BLaER1 (cell line): ENCODE data around the gene ZIC4.

Experiments used
- H3K27ac ChIP-seq: shearing (Covaris generic); formaldehyde crosslinking; 2 replicates; pipeline ENCODE4 v1.8.1; 2022
- H3K27me3 ChIP-seq: shearing (Covaris generic); formaldehyde crosslinking; 2 replicates; pipeline ENCODE4 v1.8.1; 2022
- H3K36me3 ChIP-seq: shearing (Covaris generic); formaldehyde crosslinking; 2 replicates; pipeline ENCODE4 v1.8.1; 2022
- H3K4me1 ChIP-seq: shearing (Covaris generic); formaldehyde crosslinking; 2 replicates; pipeline ENCODE4 v1.8.1; 2022
- H3K4me2 ChIP-seq: shearing (Covaris generic); formaldehyde crosslinking; 2 replicates; pipeline ENCODE4 v1.8.1; 2022
- H3K4me3 ChIP-seq: shearing (Covaris generic); formaldehyde crosslinking; 2 replicates; pipeline ENCODE4 v1.8.1; 2022
- H3K9ac ChIP-seq: shearing (Covaris generic); formaldehyde crosslinking; 2 replicates; pipeline ENCODE4 v1.8.1; 2022
- H3K9me3 ChIP-seq: shearing (Covaris generic); formaldehyde crosslinking; 2 replicates; pipeline ENCODE4 v1.8.1; 2022
- H4K20me1 ChIP-seq: shearing (Covaris generic); formaldehyde crosslinking; 2 replicates; pipeline ENCODE4 v1.8.1; 2022
- Cebpa-rat ChIP-seq: shearing (Covaris generic); IDR thresholded peaks from 2 replicates; pipeline ENCODE4 v1.8.1; 2022

ZIC4 gene

DNA sequence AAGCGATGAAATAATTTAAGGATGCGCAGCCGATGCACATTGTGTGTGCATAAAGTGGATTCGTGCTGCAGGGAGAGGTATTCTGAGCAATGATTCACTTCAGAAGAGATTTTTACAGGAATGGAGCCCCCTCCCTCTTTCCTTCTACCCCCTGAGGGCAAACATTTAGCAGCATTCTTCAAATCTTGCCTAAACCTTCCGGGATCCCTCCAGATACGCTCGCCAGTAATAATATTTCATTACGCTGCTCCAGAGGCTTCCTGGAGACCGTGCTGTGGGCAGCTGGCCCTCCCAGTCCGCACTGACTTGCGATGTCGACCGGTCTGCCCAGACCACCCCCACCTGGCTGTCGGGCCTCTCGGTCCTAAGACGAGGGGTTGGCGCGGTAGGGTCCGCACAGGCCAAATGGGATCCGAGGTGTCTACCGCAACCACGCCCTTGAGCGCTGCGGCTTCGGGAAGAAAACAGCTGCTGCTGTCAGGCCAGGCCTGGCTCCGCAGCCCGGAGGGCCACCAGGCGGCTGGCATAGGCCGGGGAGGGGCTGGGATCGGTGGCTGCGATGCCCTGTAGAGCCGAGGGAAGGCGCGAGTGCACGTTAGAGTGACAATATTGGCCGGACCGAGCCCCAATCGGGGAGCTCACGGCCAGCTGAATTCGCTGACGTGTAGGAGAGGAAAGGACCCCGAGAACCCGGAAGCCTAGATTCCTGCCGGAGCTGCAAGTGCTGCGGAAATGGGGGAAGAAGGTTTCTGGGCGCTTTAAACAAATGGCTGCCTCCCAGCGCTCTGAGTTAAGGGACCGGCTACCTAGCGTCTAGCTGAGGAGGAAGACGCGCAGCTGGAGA lies 14.3 kb downstream of the ZIC4 start:
- no peak overlapping the region for H3K9ac ChIP-seq
- H3K4me3 ChIP-seq = no peak overlapping the region
- H3K36me3 ChIP-seq = no peaks in the 10 kb centered on the region
- peaks cover 43% of the 10 kb centered on the region for H3K27me3 ChIP-seq
- no peak for TF ChIP-seq Cebpa-rat
- no peak overlapping the region for H3K27ac ChIP-seq
- H3K9me3 ChIP-seq = peaks cover 92% of the 10 kb centered on the region
- no peaks in the 10 kb centered on the region for H4K20me1 ChIP-seq
- H3K4me2 ChIP-seq = no peak overlapping the region
- H3K4me1 ChIP-seq = no peaks in the 10 kb centered on the region

- Histone ChIP-seq H3K36me3 (no peaks in the 10 kb centered on the region), H4K20me1 (no peaks in the 10 kb centered on the region), H3K4me2 (no peak overlapping the region), H3K9ac (no peak overlapping the region), H3K27me3 (peaks cover 51% of the 10 kb centered on the region), H3K27ac (no peak overlapping the region), H3K4me3 (no peak overlapping the region), H3K9me3 (peaks cover 81% of the 10 kb centered on the region), H3K4me1 (no peaks in the 10 kb centered on the region)
- no peak for TF ChIP-seq Cebpa-rat
Observed at GRCh38 chr3:147390589-147391569, 15.5 kb downstream of the ZIC4 start.

DNA sequence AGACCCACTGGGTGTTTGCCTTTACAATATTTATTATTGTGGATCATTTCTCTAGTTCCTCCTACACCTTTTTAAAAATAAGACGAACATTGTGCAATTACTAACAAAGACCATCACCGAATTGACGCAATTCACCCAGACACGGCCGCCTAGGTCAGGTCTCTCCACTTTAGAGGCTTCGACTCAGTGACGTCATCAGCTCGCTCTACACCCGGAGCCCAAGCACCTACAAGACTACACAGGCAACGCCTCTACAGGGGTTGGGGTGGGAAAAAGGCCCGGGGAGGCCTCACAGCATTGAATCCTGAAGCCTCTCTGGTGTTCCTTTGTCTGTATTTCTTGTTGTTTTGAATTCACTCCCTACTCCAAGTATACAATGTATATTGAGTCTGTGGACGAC lies 16.6 kb downstream of the ZIC4 start:
- Histone ChIP-seq H3K4me3 (no peak overlapping the region), H3K9me3 (peaks cover 72% of the 10 kb centered on the region), H3K27me3 (peaks cover 58% of the 10 kb centered on the region), H3K36me3 (no peaks in the 10 kb centered on the region), H3K4me2 (no peak overlapping the region), H3K27ac (no peak overlapping the region), H4K20me1 (no peaks in the 10 kb centered on the region), H3K4me1 (no peaks in the 10 kb centered on the region), H3K9ac (no peak overlapping the region)
- no peak for TF ChIP-seq Cebpa-rat

DNA sequence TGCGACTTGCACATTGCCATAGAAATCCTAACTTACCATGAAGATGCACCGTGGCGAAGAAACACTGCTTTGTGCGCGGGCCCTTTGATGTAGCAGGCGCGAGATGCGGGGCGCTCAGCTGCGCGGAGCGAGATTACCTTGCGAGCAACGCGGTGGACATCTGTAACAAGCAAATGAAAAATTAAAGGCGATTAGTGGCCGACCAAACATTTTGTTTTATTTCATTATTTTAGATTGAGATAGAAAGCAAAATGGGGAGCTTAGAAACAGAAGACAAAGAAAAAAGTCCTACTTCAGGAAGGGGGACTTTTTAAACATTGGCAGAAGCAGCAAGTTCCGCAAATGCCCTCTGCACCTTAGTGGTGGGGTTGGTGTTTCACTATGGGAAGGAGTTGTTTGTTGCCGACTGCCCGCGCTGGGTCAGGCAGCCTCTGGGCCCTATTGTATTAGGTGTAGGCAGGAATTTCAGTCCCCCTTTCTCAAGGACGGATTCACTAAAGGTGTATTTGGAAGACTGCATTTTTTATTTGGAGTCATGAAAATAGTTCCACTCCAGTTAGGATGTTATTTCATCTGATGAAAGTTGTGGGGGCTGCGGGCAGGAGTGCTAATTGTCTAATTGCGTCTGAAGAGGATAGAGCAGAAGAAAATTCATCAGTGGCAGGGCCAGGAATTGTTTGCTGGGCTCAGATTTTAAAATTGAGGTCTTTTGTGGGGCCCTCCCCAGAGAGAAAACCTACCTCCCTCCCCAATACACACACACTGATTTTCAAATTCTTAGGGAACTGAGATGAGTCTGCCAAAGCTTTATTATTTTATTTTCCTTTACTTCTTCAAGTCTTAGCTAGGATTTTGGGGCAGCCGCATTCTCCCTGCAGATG lies 17.4 kb downstream of the ZIC4 start:
- no peak for TF ChIP-seq Cebpa-rat
- no peak overlapping the region for H3K4me3 ChIP-seq
- no peak overlapping the region for H3K4me2 ChIP-seq
- H3K9ac ChIP-seq = no peak overlapping the region
- peaks cover 72% of the 10 kb centered on the region for H3K9me3 ChIP-seq
- H3K27ac ChIP-seq = no peak overlapping the region
- no peaks in the 10 kb centered on the region for H4K20me1 ChIP-seq
- peaks cover 58% of the 10 kb centered on the region for H3K27me3 ChIP-seq
- H3K36me3 ChIP-seq = no peaks in the 10 kb centered on the region
- no peaks in the 10 kb centered on the region for H3K4me1 ChIP-seq

DNA sequence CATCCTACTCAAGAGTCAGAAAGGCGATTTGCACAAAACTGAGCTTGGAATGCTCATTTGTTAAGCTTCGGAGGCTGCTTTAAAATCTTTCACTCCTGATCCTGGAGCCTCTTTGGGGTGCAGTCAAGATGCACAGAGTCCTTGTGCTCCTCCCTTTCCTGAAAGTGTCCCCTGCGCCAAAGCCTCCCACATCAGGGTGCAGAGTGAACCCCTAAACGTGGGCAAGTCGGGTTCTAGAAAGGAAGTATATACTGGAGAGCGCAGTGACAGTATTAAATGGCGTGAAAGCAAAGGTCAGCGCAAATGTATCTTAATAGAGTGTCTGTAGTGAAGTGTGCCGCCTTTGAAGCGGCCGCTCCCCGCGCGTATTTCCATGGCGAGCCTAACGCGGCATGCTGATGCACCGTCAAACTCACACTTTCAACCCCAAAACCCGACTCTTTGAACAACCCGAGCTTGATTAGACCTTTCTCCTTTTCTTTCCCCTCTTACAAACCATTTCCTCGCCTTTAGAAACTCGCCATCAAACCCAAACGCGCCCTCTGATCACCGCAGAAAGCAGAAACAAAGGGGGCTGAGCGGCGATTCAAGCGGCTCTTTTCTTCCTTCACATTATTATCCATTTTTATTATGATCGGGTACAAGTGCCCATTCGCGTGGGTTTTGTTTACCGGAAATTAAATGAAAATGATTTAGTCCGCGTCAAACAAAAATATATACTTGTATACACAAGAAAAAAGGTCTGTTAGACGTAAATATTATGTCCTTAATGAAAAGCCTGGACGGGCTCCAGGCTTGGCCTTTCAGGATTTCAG lies 18.3 kb downstream of the ZIC4 start:
- Histone ChIP-seq H3K27ac (no peak overlapping the region), H3K9ac (no peak overlapping the region), H3K4me1 (no peaks in the 10 kb centered on the region), H3K36me3 (no peaks in the 10 kb centered on the region), H3K9me3 (peaks cover 64% of the 10 kb centered on the region), H3K4me2 (no peak overlapping the region), H3K4me3 (no peak overlapping the region), H4K20me1 (no peaks in the 10 kb centered on the region), H3K27me3 (peaks cover 62% of the 10 kb centered on the region)
- no peak for TF ChIP-seq Cebpa-rat

DNA sequence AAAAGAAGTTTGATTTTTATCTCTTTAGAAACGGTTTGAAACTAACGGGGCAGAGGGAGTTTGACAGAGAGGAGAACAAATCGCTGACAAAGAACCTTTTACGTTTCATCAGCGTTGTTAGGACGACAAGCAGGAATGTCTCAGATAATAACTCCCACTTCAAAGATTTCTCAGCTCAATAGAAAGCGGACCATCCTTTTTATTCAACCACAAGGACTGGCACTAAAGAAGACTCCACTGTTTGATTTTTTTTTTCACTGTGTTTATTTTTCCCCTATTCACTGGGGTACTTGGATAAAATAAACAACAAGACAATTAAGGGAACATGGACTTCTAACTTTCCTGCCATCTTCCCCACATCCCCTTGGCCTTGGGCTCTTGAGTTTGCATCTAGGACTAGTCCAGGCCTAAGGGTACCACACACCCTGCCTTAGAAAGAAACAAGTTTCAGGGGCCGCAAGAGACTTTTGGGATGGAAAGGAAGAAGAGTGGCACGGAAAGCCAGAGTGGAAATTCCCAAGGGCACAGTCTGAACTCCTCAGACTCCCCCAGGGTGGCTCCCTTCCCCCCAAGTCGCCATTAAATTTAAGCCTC lies 19.0 kb downstream of the ZIC4 start:
- H3K27me3 ChIP-seq = peaks cover 66% of the 10 kb centered on the region
- no peaks in the 10 kb centered on the region for H3K36me3 ChIP-seq
- H3K27ac ChIP-seq = no peak overlapping the region
- no peak overlapping the region for H3K4me2 ChIP-seq
- no peak overlapping the region for H3K9ac ChIP-seq
- no peaks in the 10 kb centered on the region for H3K4me1 ChIP-seq
- peaks cover 58% of the 10 kb centered on the region for H3K9me3 ChIP-seq
- H4K20me1 ChIP-seq = no peaks in the 10 kb centered on the region
- no peak for TF ChIP-seq Cebpa-rat
- H3K4me3 ChIP-seq = no peak overlapping the region

DNA sequence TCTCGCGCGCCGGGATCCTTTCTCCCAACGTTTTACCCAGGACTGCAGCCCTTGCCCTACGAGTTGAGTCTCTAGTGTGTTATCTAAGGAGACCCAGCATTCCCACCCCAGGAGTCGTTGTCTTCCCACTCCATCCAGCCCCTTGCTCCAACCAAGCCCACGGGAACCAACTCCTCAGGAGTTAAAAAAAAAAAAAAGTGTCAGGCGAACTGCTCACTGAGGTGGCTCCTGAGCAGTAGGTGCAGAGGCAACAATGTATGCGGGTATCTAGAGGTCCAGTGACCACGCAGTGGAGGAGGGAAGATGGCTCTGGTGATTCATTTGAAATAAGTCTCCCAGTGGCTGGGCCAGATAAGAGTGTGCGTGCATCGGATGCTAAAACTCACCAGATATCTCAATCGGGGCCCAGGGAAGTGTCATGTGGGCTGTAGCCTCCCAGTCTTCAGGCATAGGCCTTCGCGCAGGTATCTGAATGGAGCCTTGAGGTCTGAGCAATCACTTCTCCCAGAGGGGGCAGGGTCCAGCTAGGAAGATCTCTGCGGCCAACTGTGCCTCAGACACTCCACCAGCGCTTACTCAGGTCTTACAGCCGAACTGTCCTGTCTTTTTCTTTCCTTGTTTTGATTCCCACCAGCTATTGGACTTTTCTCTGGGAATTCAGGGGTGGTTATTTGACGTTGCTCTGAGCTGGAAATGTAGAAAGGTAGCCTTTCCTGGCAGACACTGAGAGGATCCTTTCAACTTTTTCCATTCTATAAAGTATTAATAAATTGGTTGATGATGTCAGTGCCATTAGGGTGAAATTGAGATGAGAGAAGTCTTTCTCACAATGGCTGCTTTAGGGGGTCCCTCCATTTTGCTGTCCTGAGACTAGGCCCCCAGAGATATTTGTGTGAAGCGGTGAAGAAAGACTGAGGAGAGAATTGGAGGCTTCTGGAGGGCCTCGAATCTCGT lies 21.0 kb downstream of the ZIC4 start:
- Histone ChIP-seq H3K4me3 (no peak overlapping the region), H3K27ac (no peak overlapping the region), H3K36me3 (no peaks in the 10 kb centered on the region), H3K4me1 (no peaks in the 10 kb centered on the region), H3K4me2 (no peak overlapping the region), H3K27me3 (peaks cover 74% of the 10 kb centered on the region), H3K9ac (no peak overlapping the region), H4K20me1 (no peaks in the 10 kb centered on the region), H3K9me3 (peaks cover 44% of the 10 kb centered on the region)
- no peak for TF ChIP-seq Cebpa-rat
